Omental fat pad (tissue), 4 donors: ENCODE data around the gene SLC6A1. TPM values are rescaled to one million over a fixed set of nuclear protein-coding genes. Genes with fewer than 3 reads are reported as not detected.

ENCODE experiments used
- ATAC-seq: fragments of 150-250 bp; one replicate; pipeline ENCODE4 v1.9.1; 2016; ENCODE audit warnings: mild to moderate bottlenecking, moderate library complexity; ENCODE audit not compliant: low FRiP score
- DNase-seq: peaks from one replicate; pipeline ENCODE4 v3.0.0-alpha.2; 2019; ENCODE audit warnings: low spot score
- total RNA-seq, 4 donors: library from RNA; depleted of rRNA; stranded (reverse); fragments of >200 nt; gene quantifications; one replicate each; pipeline ENCODE4 v1.1.0, GENCODE V29; 2016
- TF ChIP-seq, protein P1 (sequence below), 3 donors: fragments of 450-650 bp; IDR thresholded peaks; one replicate each; pipeline ENCODE4 v1.5.1; 2016 to 2017; ENCODE audit warnings: antibody characterized with exemption in 3 of 3, mild to moderate bottlenecking in 3 of 3, moderate library complexity in 2 of 3

The SLC6A1 gene
- total RNA-seq, 4 donors from 2014 or later, result 0.09 to 2.0 (median 0.49) TPM

DNA sequence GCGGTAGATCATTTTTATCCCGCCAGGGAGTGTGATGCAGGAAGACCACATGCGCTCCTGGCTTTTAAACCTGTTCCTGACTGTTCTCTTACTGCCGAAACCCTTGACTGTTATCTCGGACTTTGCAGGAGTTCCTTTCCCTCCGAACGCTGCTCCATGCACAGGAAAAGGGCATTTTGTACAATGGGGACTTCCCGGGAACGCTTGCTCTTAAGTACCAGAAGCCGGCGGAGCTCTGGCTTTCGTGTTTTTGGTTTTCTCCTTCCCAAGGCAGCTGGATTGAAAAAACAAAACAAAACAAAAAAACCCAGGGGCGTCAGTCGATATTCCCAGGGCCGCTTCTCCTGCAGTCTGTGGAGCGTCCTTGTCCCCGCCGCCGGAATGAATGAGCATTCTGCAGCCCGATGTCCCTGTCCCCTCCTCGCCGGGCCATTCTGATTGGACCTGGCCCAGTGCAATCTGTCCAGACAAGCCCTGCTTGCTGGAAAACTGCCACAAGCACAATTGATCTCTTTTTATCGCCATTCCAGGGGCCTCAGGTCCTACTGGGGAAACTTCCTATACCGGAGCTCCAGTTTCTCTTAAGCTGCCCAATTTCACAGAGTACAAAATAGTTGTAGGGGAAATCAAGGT lies 44.8 kb downstream of the SLC6A1 start:
- no peak for ATAC-seq
- DNase-seq, result no peak
- TF ChIP-seq, protein P1, sequence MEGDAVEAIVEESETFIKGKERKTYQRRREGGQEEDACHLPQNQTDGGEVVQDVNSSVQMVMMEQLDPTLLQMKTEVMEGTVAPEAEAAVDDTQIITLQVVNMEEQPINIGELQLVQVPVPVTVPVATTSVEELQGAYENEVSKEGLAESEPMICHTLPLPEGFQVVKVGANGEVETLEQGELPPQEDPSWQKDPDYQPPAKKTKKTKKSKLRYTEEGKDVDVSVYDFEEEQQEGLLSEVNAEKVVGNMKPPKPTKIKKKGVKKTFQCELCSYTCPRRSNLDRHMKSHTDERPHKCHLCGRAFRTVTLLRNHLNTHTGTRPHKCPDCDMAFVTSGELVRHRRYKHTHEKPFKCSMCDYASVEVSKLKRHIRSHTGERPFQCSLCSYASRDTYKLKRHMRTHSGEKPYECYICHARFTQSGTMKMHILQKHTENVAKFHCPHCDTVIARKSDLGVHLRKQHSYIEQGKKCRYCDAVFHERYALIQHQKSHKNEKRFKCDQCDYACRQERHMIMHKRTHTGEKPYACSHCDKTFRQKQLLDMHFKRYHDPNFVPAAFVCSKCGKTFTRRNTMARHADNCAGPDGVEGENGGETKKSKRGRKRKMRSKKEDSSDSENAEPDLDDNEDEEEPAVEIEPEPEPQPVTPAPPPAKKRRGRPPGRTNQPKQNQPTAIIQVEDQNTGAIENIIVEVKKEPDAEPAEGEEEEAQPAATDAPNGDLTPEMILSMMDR (IDR thresholded peaks at IDR 0.05), result no peak

DNA sequence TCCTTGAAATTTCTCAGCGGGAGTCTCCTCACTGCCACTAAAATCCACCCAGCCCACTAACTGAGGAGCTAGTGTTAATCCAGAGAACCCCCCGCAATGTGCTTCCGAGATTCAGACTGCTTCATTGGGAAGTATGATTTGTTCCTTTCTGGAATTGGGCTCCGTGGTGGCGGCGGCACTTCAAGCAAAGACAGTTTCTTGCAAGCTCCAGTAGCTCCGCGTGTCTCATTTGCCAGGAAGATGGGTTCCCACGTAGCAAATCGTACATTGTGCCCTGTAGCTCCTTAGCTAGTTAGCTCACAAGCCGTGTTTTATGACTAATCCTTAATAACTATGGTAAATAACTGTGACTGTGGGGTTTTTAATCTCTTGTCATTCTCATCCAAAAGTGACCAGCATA lies 45.4 kb downstream of the SLC6A1 start:
- TF ChIP-seq, protein P1 (IDR thresholded peaks at IDR 0.05), result no peak
- no peak for DNase-seq
- ATAC-seq, result no peak

DNA sequence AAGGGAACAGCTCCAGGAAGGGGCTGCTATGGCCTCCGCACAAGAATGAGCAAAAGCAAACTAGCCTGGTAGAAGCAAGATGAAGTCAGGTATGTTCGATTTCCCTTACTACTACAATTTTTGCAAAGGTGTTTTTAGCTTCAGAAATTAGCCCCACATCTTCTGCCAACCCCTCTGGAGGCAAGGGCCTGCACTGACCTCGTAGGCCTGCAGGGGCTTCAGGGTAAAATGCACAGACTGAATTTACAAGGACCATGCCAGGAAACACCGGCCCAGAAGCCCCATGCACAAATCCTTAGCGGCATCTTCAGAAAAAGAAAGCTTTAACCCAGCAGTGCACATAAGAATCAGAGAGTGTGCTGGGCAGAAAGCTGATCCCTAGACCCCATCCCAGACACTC lies 53.0 kb downstream of the SLC6A1 start:
- TF ChIP-seq, protein P1 (IDR thresholded peaks at IDR 0.05), result no peak
- DNase-seq (no peak), ATAC-seq (no peak)

DNA sequence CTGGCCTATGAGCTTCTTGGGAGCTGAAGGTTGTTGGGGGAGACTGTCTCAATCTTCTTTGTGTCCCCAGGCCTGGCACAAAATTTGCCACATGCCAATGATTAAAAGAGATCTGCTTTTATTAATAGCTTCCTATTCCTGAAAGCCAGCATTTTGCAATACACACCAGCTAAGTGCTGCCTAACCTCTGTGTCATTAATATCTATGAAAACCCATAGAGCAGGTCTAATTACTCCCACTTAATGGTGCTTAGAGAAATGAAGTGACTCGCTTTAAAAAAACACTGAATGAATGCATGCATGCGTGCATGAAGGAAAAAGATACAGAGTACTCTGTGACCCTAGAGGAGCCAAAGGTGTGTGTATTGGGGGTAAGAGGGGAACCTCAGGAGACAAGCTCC lies 55.0 kb downstream of the SLC6A1 start:
- TF ChIP-seq, protein P1 (IDR thresholded peaks at IDR 0.05), result no peak
- no peak for ATAC-seq
- no peak for DNase-seq

DNA sequence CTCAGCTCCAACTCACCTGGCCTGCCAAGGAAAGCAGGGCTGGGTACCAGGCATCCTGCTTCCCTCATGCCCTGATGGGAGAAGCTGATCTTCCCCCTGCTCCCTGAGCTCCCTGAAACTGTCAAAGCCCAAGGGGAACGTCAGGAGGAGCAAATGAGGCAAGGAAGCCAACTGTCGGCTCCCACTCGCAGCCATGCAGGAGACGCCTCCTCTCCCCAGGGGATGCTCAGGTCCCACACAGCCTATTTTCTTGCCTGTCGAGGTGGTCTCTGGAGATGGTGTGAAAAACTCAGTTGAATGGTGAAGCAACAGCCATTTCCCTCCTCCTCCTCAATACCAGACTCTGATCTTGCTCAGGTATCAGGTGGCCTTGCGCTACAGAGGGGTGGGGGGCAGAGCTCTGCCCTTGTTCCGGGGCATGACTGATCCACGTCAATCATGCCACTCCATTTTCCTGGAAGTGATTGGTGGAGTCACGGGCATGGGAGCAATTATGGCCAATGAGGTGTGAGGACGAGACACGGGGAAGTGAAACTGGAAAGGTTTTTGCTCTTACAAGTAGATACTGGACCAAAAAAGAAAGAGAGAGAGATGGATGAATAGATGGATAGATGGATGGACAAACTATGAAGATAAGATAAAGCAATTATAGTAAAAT lies 58.2 kb downstream of the SLC6A1 start:
- ATAC-seq, result no peak
- no peak for DNase-seq
- TF ChIP-seq, protein P1 (IDR thresholded peaks at IDR 0.05), result no peak

DNA sequence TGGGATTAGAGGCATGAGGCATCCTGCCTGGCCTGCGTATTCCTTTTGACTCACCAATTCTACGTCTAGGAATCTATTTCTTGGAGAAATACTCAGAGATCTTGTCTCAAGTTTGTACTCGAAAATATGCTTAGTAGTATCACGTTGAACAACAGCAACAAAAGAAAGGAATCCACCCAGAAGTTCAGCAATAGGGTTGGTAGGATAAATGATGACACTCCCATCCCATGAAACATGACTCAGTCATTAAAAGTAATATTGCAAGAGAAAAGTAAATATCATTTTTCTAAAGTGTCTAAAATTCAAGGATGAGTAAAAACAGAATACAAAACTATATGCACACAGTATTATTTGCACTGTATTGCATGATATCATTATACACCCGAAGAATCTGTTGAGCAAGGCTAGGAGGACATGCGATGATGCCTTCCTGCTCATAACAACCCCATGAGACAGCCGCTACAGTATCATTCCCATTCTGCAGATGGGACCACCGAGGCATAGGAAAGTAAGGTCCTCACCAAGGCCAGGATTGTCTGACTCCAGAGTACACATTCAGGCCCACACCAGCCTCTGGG lies 61.5 kb downstream of the SLC6A1 start:
- ATAC-seq, result no peak
- TF ChIP-seq, protein P1 (IDR thresholded peaks at IDR 0.05), result no peak
- DNase-seq, result no peak
